Activated T-cell treated with anti-CD3 and anti-CD28 coated beads for 1 hour (primary cell): ENCODE data around the gene GMEB1.
A peak's percentile ranks its signal among the peaks of the same experiment; 100 is the strongest.
"Not testable (repeated sequence)": the region's sequence is repeated elsewhere in the genome, so short reads cannot be mapped to it uniquely, and the experiment has no call there.

Experiments used
- DNase-seq: peaks from one replicate; pipeline ENCODE4 v3.0.0-alpha.2; 2020; ENCODE audit warnings: low read depth

Gene GMEB1

GRCh38 chr1:28672971-28673370, 4.4 kb downstream of the GMEB1 start:
- DNase-seq, result not testable (repeated sequence)

- DNase-seq, result no peak
Observed at GRCh38 chr1:28675924-28676257, 7.3 kb downstream of the GMEB1 start.

- no peak for DNase-seq
Observed at GRCh38 chr1:28680151-28680550, 11.6 kb downstream of the GMEB1 start.

GRCh38 chr1:28682840-28683239, 14.3 kb downstream of the GMEB1 start:
- no peak for DNase-seq

GRCh38 chr1:28684937-28685336, 16.4 kb downstream of the GMEB1 start:
- DNase-seq, result no peak

GRCh38 chr1:28691627-28692026, 23.0 kb downstream of the GMEB1 start:
- DNase-seq, result not testable (repeated sequence)

- no peak for DNase-seq
Observed at GRCh38 chr1:28703629-28704028, 35.0 kb downstream of the GMEB1 start.

GRCh38 chr1:28716336-28716735, 47.8 kb downstream of the GMEB1 start:
- no peak for DNase-seq

- DNase-seq, result no peak
Observed at GRCh38 chr1:28718166-28718565, 49.6 kb downstream of the GMEB1 start.

- no peak for DNase-seq
Observed at GRCh38 chr1:28718586-28719331, 50.2 kb downstream of the GMEB1 start.

- DNase-seq, result no peak
Observed at GRCh38 chr1:28719332-28719619, 50.7 kb downstream of the GMEB1 start.

GRCh38 chr1:28720376-28720775, 51.8 kb downstream of the GMEB1 start:
- no peak for DNase-seq

GRCh38 chr1:28721927-28722326, 53.3 kb downstream of the GMEB1 start:
- DNase-seq, result not testable (repeated sequence)

GRCh38 chr1:28725365-28725764, 56.8 kb downstream of the GMEB1 start:
- not testable (repeated sequence) for DNase-seq

- no peak for DNase-seq
Observed at GRCh38 chr1:28735961-28736449, 67.4 kb downstream of the GMEB1 start.

GRCh38 chr1:28736450-28737306, 68.1 kb downstream of the GMEB1 start, which contains the start of gene YTHDF2:
TSS of gene YTHDF2 (plus strand) at chr1:28736940. CDS start at chr1:28737121, 181 bp downstream.
- DNase-seq, result peak; percentile 99

- DNase-seq, result peak; percentile 29
Observed at GRCh38 chr1:28737307-28738132, 68.9 kb downstream of the GMEB1 start.

- no peak for DNase-seq
Observed at GRCh38 chr1:28740118-28740517, 71.5 kb downstream of the GMEB1 start.

GRCh38 chr1:28744184-28744583, 75.6 kb downstream of the GMEB1 start:
- no peak for DNase-seq

- no peak for DNase-seq
Observed at GRCh38 chr1:28745653-28746173, 77.1 kb downstream of the GMEB1 start.

GRCh38 chr1:28750330-28750729, 81.7 kb downstream of the GMEB1 start:
- DNase-seq, result no peak

- not testable (repeated sequence) for DNase-seq
Observed at GRCh38 chr1:28750771-28751294, 82.2 kb downstream of the GMEB1 start.
